GM19043 (cell line): ENCODE data around the gene SPEF1.

Experiments used
- ATAC-seq: cut with Tn5 transposase; IDR thresholded peaks from one replicate; pipeline ENCODE4 v1.9.1; 2021; ENCODE audit warnings: low read depth; ENCODE audit not compliant: unreplicated experiment

Gene SPEF1

GRCh38 chr20:3751305-3751674 lies 30.0 kb downstream of the SPEF1 start:
- no peak for ATAC-seq

- ATAC-seq: no peak
Measured at GRCh38 chr20:3749689-3750531, 31.3 kb downstream of the SPEF1 start.

GRCh38 chr20:3749087-3749688 lies 32.1 kb downstream of the SPEF1 start:
- no peak for ATAC-seq

GRCh38 chr20:3748073-3748472 lies 33.2 kb downstream of the SPEF1 start:
- no peak for ATAC-seq

- no peak for ATAC-seq
Measured at GRCh38 chr20:3747471-3747870, 33.8 kb downstream of the SPEF1 start.

- no peak for ATAC-seq
Measured at GRCh38 chr20:3745686-3746173, 35.5 kb downstream of the SPEF1 start.

- ATAC-seq: no peak
Measured at GRCh38 chr20:3744806-3745685, 36.2 kb downstream of the SPEF1 start.

- ATAC-seq: no peak
Measured at GRCh38 chr20:3744037-3744436, 37.2 kb downstream of the SPEF1 start.

- ATAC-seq: no peak
Measured at GRCh38 chr20:3743251-3743650, 38.0 kb downstream of the SPEF1 start.

- ATAC-seq: no peak
Measured at GRCh38 chr20:3741836-3742458, 39.3 kb downstream of the SPEF1 start.

GRCh38 chr20:3740615-3741301 lies 40.5 kb downstream of the SPEF1 start:
- ATAC-seq: no peak

- no peak for ATAC-seq
Measured at GRCh38 chr20:3739926-3740451, 41.3 kb downstream of the SPEF1 start.

GRCh38 chr20:3739054-3739925 lies 42.0 kb downstream of the SPEF1 start:
- ATAC-seq: no peak

GRCh38 chr20:3738111-3739053 lies 42.9 kb downstream of the SPEF1 start:
- ATAC-seq: no peak

- ATAC-seq: no peak
Measured at GRCh38 chr20:3735768-3736167, 45.5 kb downstream of the SPEF1 start.

- no peak for ATAC-seq
Measured at GRCh38 chr20:3734111-3734843, 47.0 kb downstream of the SPEF1 start.
